NCI-H1417 treated with DMSO at 0.1 percent for 48 hours (cell line): ENCODE results near the gene SLC22A6.

Source experiments
- DNase-seq: peaks from one replicate; lab custom pipeline; 2025; lab: John Stamatoyannopoulos, UW

SLC22A6 gene

GRCh38 chr11:62931499-62932278 lies 53.1 kb downstream of the SLC22A6 start:
- DNase-seq: no peak

GRCh38 chr11:62930666-62931065 lies 54.1 kb downstream of the SLC22A6 start:
- no peak for DNase-seq

- no peak for DNase-seq
Measured at GRCh38 chr11:62930157-62930556, 54.6 kb downstream of the SLC22A6 start.

- no peak for DNase-seq
Measured at GRCh38 chr11:62928011-62928410, 56.8 kb downstream of the SLC22A6 start.

- no peak for DNase-seq
Measured at GRCh38 chr11:62926680-62927455, 57.9 kb downstream of the SLC22A6 start.
